CD4-positive, alpha-beta T cell treated with Interferon gamma for 1 hour (primary cell): Measurements from ENCODE around the gene SELENOP.
"Not testable (repeated sequence)": the region's sequence is repeated elsewhere in the genome, so short reads cannot be mapped to it uniquely, and the experiment has no call there.

Experiments used
- DNase-seq: peaks from one replicate; pipeline ENCODE4 v3.0.0-alpha.2; 2020

The SELENOP gene

GRCh38 chr5:42825422-42826148, 13.9 kb upstream of the SELENOP start:
- no peak for DNase-seq

GRCh38 chr5:42824347-42824976, 12.8 kb upstream of the SELENOP start:
- DNase-seq, result no peak

- no peak for DNase-seq
These were observed 10.9 kb upstream of the SELENOP start for GRCh38 chr5:42822548-42822947.

GRCh38 chr5:42819745-42820144, 8.1 kb upstream of the SELENOP start:
- no peak for DNase-seq

GRCh38 chr5:42816546-42816945, 4.9 kb upstream of the SELENOP start:
- DNase-seq, result not testable (repeated sequence)

- DNase-seq, result no peak
These were observed 1.8 kb upstream of the SELENOP start for GRCh38 chr5:42813533-42813932.

GRCh38 chr5:42812620-42813019, 928 bp upstream of the SELENOP start:
- no peak for DNase-seq

GRCh38 chr5:42810834-42811590, 680 bp downstream of the SELENOP start:
- no peak for DNase-seq

GRCh38 chr5:42808888-42809611, 2.6 kb downstream of the SELENOP start:
- no peak for DNase-seq

- no peak for DNase-seq
These were observed 3.8 kb downstream of the SELENOP start for GRCh38 chr5:42807722-42808447.

GRCh38 chr5:42806701-42807262, 4.9 kb downstream of the SELENOP start:
- no peak for DNase-seq

- no peak for DNase-seq
These were observed 5.5 kb downstream of the SELENOP start for GRCh38 chr5:42806004-42806700.

- no peak for DNase-seq
These were observed 6.9 kb downstream of the SELENOP start for GRCh38 chr5:42804717-42805339.

- no peak for DNase-seq
These were observed 10.1 kb downstream of the SELENOP start for GRCh38 chr5:42801516-42802166.

GRCh38 chr5:42800748-42801330, 10.9 kb downstream of the SELENOP start:
- no peak for DNase-seq

GRCh38 chr5:42799668-42800114, 12.0 kb downstream of the SELENOP start:
- no peak for DNase-seq

- no peak for DNase-seq
These were observed 12.5 kb downstream of the SELENOP start for GRCh38 chr5:42799241-42799608.

GRCh38 chr5:42798284-42799240, 13.1 kb downstream of the SELENOP start:
- no peak for DNase-seq

GRCh38 chr5:42791151-42791550, 20.5 kb downstream of the SELENOP start:
- no peak for DNase-seq
